ENCODE data around the gene PDGFB.
A peak's percentile ranks its signal among the peaks of the same experiment; 100 is the strongest.

The PDGFB gene

GRCh38 chr22:39227542-39228272 lies 17.1 kb downstream of the PDGFB start:
- ATAC-seq (ENCODE audit: low read depth) (no peak), DNase-seq (ENCODE audit: low spot score) (no peak)
- Histone ChIP-seq H3K9me3 (ENCODE audit: severe bottlenecking) (no peaks in the 10 kb centered on the region), H3K27me3 (ENCODE audit: insufficient read depth, poor library complexity, severe bottlenecking) (no peaks in the 10 kb centered on the region), H3K4me1 (ENCODE audit: insufficient read depth, poor library complexity, severe bottlenecking) (no peaks in the 10 kb centered on the region), H3K27ac (ENCODE audit: poor library complexity, severe bottlenecking) (no peak overlapping the region), H3K36me3 (ENCODE audit: low read depth) (peaks cover 75% of the 10 kb centered on the region), H3K4me3 (ENCODE audit: severe bottlenecking) (no peak overlapping the region)
- TF ChIP-seq, protein P1, sequence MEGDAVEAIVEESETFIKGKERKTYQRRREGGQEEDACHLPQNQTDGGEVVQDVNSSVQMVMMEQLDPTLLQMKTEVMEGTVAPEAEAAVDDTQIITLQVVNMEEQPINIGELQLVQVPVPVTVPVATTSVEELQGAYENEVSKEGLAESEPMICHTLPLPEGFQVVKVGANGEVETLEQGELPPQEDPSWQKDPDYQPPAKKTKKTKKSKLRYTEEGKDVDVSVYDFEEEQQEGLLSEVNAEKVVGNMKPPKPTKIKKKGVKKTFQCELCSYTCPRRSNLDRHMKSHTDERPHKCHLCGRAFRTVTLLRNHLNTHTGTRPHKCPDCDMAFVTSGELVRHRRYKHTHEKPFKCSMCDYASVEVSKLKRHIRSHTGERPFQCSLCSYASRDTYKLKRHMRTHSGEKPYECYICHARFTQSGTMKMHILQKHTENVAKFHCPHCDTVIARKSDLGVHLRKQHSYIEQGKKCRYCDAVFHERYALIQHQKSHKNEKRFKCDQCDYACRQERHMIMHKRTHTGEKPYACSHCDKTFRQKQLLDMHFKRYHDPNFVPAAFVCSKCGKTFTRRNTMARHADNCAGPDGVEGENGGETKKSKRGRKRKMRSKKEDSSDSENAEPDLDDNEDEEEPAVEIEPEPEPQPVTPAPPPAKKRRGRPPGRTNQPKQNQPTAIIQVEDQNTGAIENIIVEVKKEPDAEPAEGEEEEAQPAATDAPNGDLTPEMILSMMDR (IDR thresholded peaks at IDR 0.05; ENCODE audit: poor library complexity, severe bottlenecking), result no peak

- TF ChIP-seq, protein P1 (IDR thresholded peaks at IDR 0.05; ENCODE audit: poor library complexity, severe bottlenecking), result no peak
- Histone ChIP-seq H3K36me3 (ENCODE audit: low read depth) (peaks cover 71% of the 10 kb centered on the region), H3K4me3 (ENCODE audit: severe bottlenecking) (no peak overlapping the region), H3K27ac (ENCODE audit: poor library complexity, severe bottlenecking) (no peak overlapping the region), H3K27me3 (ENCODE audit: insufficient read depth, poor library complexity, severe bottlenecking) (no peaks in the 10 kb centered on the region), H3K4me1 (ENCODE audit: insufficient read depth, poor library complexity, severe bottlenecking) (peaks cover 2% of the 10 kb centered on the region), H3K9me3 (ENCODE audit: severe bottlenecking) (no peaks in the 10 kb centered on the region)
- ATAC-seq (ENCODE audit: low read depth), result no peak
- no peak for DNase-seq (ENCODE audit: low spot score)
Observed at GRCh38 chr22:39226353-39226752, 18.4 kb downstream of the PDGFB start.

GRCh38 chr22:39225591-39225990 lies 19.2 kb downstream of the PDGFB start:
- H3K27me3 ChIP-seq (ENCODE audit: insufficient read depth, poor library complexity, severe bottlenecking), result no peaks in the 10 kb centered on the region
- no peaks in the 10 kb centered on the region for H3K9me3 ChIP-seq (ENCODE audit: severe bottlenecking)
- TF ChIP-seq, protein P1 (IDR thresholded peaks at IDR 0.05; ENCODE audit: poor library complexity, severe bottlenecking), result no peak
- peaks cover 7% of the 10 kb centered on the region for H3K4me1 ChIP-seq (ENCODE audit: insufficient read depth, poor library complexity, severe bottlenecking)
- DNase-seq (ENCODE audit: low spot score) (no peak), ATAC-seq (ENCODE audit: low read depth) (no peak)
- peaks cover 64% of the 10 kb centered on the region for H3K36me3 ChIP-seq (ENCODE audit: low read depth)
- H3K27ac ChIP-seq (ENCODE audit: poor library complexity, severe bottlenecking), result no peak overlapping the region
- H3K4me3 ChIP-seq (ENCODE audit: severe bottlenecking), result no peak overlapping the region

GRCh38 chr22:39224550-39224949 lies 20.2 kb downstream of the PDGFB start:
- peaks cover 53% of the 10 kb centered on the region for H3K36me3 ChIP-seq (ENCODE audit: low read depth)
- ATAC-seq (ENCODE audit: low read depth) (no peak), DNase-seq (ENCODE audit: low spot score) (no peak)
- TF ChIP-seq, protein P1 (IDR thresholded peaks at IDR 0.05; ENCODE audit: poor library complexity, severe bottlenecking), result no peak
- H3K9me3 ChIP-seq (ENCODE audit: severe bottlenecking), result no peaks in the 10 kb centered on the region
- no peak overlapping the region for H3K4me3 ChIP-seq (ENCODE audit: severe bottlenecking)
- H3K4me1 ChIP-seq (ENCODE audit: insufficient read depth, poor library complexity, severe bottlenecking), result peaks cover 7% of the 10 kb centered on the region
- H3K27me3 ChIP-seq (ENCODE audit: insufficient read depth, poor library complexity, severe bottlenecking), result no peaks in the 10 kb centered on the region
- no peak overlapping the region for H3K27ac ChIP-seq (ENCODE audit: poor library complexity, severe bottlenecking)

GRCh38 chr22:39223091-39223710 lies 21.6 kb downstream of the PDGFB start:
- no peak for ATAC-seq (ENCODE audit: low read depth)
- Histone ChIP-seq H3K9me3 (ENCODE audit: severe bottlenecking) (no peaks in the 10 kb centered on the region), H3K27ac (ENCODE audit: poor library complexity, severe bottlenecking) (no peak overlapping the region), H3K4me1 (ENCODE audit: insufficient read depth, poor library complexity, severe bottlenecking) (peaks cover 7% of the 10 kb centered on the region), H3K36me3 (ENCODE audit: low read depth) (peaks cover 43% of the 10 kb centered on the region), H3K27me3 (ENCODE audit: insufficient read depth, poor library complexity, severe bottlenecking) (no peaks in the 10 kb centered on the region), H3K4me3 (ENCODE audit: severe bottlenecking) (no peak overlapping the region)
- peak; percentile 41 for DNase-seq (ENCODE audit: low spot score)
- TF ChIP-seq, protein P1 (IDR thresholded peaks at IDR 0.05; ENCODE audit: poor library complexity, severe bottlenecking), result no peak
